ENCODE results near the gene OPA3.

DNA sequence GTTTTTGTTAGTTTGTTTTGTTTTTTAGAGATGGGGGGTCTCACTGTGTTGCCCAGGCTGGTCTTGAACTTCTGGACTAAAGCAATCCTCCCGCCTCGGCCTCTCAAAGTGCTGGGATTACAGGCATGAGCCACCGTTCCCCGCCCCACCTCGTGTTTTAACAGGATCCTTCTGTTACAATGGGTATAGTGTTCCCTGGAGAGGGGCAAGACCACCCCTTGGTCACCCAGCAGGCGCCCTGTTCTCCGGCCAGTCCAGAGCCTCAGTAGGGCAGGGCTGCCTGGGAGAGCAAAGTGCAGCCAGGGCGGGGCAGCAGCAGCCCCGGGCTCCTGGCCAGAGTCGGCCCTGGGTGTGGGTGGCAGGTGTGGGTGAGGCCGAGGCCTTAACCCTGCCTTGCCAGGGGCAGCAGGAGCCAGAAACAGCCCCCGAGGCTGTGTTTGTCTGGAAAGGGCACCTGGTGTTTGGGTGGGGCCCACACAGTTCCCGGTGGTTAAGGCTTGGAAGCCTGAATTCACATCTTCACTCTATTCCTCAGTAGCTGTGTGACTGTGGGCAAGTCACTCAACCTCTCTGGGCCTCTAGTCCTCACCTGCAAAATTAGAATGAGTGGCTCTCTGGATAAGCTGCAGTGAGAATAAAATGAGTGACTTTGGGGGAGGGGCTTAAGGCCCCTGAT lies 70.1 kb downstream of the OPA3 start:
- TF ChIP-seq, protein P1, sequence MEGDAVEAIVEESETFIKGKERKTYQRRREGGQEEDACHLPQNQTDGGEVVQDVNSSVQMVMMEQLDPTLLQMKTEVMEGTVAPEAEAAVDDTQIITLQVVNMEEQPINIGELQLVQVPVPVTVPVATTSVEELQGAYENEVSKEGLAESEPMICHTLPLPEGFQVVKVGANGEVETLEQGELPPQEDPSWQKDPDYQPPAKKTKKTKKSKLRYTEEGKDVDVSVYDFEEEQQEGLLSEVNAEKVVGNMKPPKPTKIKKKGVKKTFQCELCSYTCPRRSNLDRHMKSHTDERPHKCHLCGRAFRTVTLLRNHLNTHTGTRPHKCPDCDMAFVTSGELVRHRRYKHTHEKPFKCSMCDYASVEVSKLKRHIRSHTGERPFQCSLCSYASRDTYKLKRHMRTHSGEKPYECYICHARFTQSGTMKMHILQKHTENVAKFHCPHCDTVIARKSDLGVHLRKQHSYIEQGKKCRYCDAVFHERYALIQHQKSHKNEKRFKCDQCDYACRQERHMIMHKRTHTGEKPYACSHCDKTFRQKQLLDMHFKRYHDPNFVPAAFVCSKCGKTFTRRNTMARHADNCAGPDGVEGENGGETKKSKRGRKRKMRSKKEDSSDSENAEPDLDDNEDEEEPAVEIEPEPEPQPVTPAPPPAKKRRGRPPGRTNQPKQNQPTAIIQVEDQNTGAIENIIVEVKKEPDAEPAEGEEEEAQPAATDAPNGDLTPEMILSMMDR (IDR thresholded peaks at IDR 0.05; ENCODE audit: low read length) = no peak
- TF ChIP-seq EZH2 (IDR thresholded peaks at IDR 0.05; ENCODE audit: borderline replicate concordance, low read length) = no peak

Data from OCI-LY1 (cell line).